GM23338 (cell line): ENCODE measurements around the gene NPFF. TPM values are rescaled to one million over a fixed set of nuclear protein-coding genes. Genes with fewer than 3 reads are reported as not detected.
A peak's percentile ranks its signal among the peaks of the same experiment; 100 is the strongest.

ENCODE experiments used
- ATAC-seq: fragments of 200-7000 bp; cut with Tn5 transposase; 3 replicates; pipeline ENCODE4 v1.9.1; 2020
- DNase-seq: peaks from one replicate; pipeline ENCODE4 v3.0.0-alpha.2; 2015; ENCODE audit warnings: low spot score
- H2AFZ ChIP-seq: fragments of 200-600 bp; sonication (generic); 2 replicates; pipeline ENCODE4 v1.8.0; 2016; ENCODE audit warnings: antibody characterized with exemption, mild to moderate bottlenecking, moderate library complexity
- H3F3A ChIP-seq: fragments of 200-600 bp; sonication (generic); replicated peaks from 2 replicates; pipeline ENCODE4 v1.8.0; 2017; ENCODE audit warnings: antibody characterized with exemption, mixed run types, low read depth
- H3K27ac ChIP-seq: fragments of 200-600 bp; sonication (generic); 2 replicates; pipeline ENCODE4 v1.6.1; 2016; ENCODE audit warnings: low read depth
- H3K27me3 ChIP-seq: fragments of 200-600 bp; sonication (generic); 2 replicates; pipeline ENCODE4 v1.8.0; 2016; ENCODE audit warnings: mild to moderate bottlenecking, mixed run types, moderate library complexity; ENCODE audit not compliant: insufficient read depth
- H3K36me3 ChIP-seq: fragments of 200-600 bp; sonication (generic); 2 replicates; pipeline ENCODE4 v1.8.0; 2016; ENCODE audit warnings: mild to moderate bottlenecking; ENCODE audit not compliant: insufficient read depth
- H3K4me1 ChIP-seq: fragments of 200-600 bp; sonication (generic); 2 replicates; pipeline ENCODE4 v1.8.0; 2016; ENCODE audit warnings: mild to moderate bottlenecking, moderate library complexity; ENCODE audit not compliant: insufficient read depth
- H3K4me2 ChIP-seq: fragments of 200-600 bp; sonication (generic); 2 replicates; pipeline ENCODE4 v1.7.1; 2017; ENCODE audit warnings: mixed run types
- H3K4me3 ChIP-seq: fragments of 200-600 bp; sonication (generic); 2 replicates; pipeline ENCODE4 v1.6.1; 2016; ENCODE audit warnings: mixed run types
- H3K79me2 ChIP-seq: fragments of 200-600 bp; sonication (generic); replicated peaks from 2 replicates; pipeline ENCODE4 v1.8.0; 2017; ENCODE audit warnings: mild to moderate bottlenecking; ENCODE audit not compliant: insufficient read depth
- H3K9me2 ChIP-seq: fragments of 200-600 bp; sonication (generic); 2 replicates; pipeline ENCODE4 v1.8.0; 2017; ENCODE audit not compliant: insufficient read depth
- H4K20me1 ChIP-seq: fragments of 200-600 bp; sonication (generic); replicated peaks from 2 replicates; pipeline ENCODE4 v1.8.0; 2017; ENCODE audit warnings: mild to moderate bottlenecking; ENCODE audit not compliant: insufficient read depth
- H3K27ac Mint-ChIP-seq: 2 replicates; pipeline ENCODE4 v1.8.0; 2020; ENCODE audit warnings: inconsistent platforms, mild to moderate bottlenecking, moderate library complexity, mixed read lengths
- H3K27me3 Mint-ChIP-seq: 3 replicates; pipeline ENCODE4 v1.8.0; 2022; ENCODE audit warnings: low read depth, mild to moderate bottlenecking, moderate library complexity, mixed read lengths, inconsistent platforms; ENCODE audit not compliant: insufficient read depth, poor library complexity
- H3K36me3 Mint-ChIP-seq: 3 replicates; pipeline ENCODE4 v1.8.0; 2021; ENCODE audit warnings: low read depth, mild to moderate bottlenecking, inconsistent platforms, moderate library complexity, mixed read lengths
- H3K4me1 Mint-ChIP-seq: 3 replicates; pipeline ENCODE4 v1.8.0; 2020; ENCODE audit warnings: mild to moderate bottlenecking, inconsistent platforms, mixed read lengths
- H3K4me3 Mint-ChIP-seq: 3 replicates; pipeline ENCODE4 v1.8.0; 2021; ENCODE audit warnings: moderate library complexity, mild to moderate bottlenecking, inconsistent platforms, mixed read lengths
- H3K9me3 Mint-ChIP-seq: 3 replicates; pipeline ENCODE4 v1.8.0; 2020; ENCODE audit warnings: moderate library complexity, mild to moderate bottlenecking, inconsistent platforms, mixed read lengths
- CREB1 ChIP-seq: fragments of 250-450 bp; sonication (Bioruptor Pico); IDR thresholded peaks from 2 replicates; pipeline ENCODE4 v1.5.0; 2020; ENCODE audit warnings: low read depth, mild to moderate bottlenecking, moderate library complexity
- ETS1 ChIP-seq: IDR thresholded peaks from 2 replicates; pipeline ENCODE4 v1.6.1; 2016; ENCODE audit warnings: antibody characterized with exemption
- EZH2 ChIP-seq: fragments of 200-600 bp; sonication (generic); IDR thresholded peaks from one replicate; pipeline ENCODE4 v1.8.0; 2017; ENCODE audit warnings: antibody characterized with exemption, mild to moderate bottlenecking, low read depth; ENCODE audit not compliant: unreplicated experiment
- EZH2phosphoT487 ChIP-seq: fragments of 200-600 bp; sonication (generic); IDR thresholded peaks from one replicate; pipeline ENCODE4 v1.8.1; 2018; ENCODE audit warnings: antibody characterized with exemption; ENCODE audit not compliant: unreplicated experiment
- JUNB ChIP-seq: IDR thresholded peaks from one replicate; pipeline ENCODE4 v1.6.1; 2016; ENCODE audit warnings: antibody characterized with exemption; ENCODE audit not compliant: unreplicated experiment
- NANOG ChIP-seq: IDR thresholded peaks from 2 replicates; pipeline ENCODE4 v1.6.1; 2016; ENCODE audit warnings: antibody characterized with exemption, borderline replicate concordance
- POLR2AphosphoS5 ChIP-seq: IDR thresholded peaks from 2 replicates; pipeline ENCODE4 v1.6.1; 2016; ENCODE audit warnings: antibody characterized with exemption, low read depth
- REST ChIP-seq: IDR thresholded peaks from one replicate; pipeline ENCODE4 v1.6.1; 2018; ENCODE audit warnings: antibody characterized with exemption; ENCODE audit not compliant: unreplicated experiment
- STAT1 ChIP-seq: IDR thresholded peaks from one replicate; pipeline ENCODE4 v1.6.1; 2016; ENCODE audit warnings: antibody characterized with exemption; ENCODE audit not compliant: unreplicated experiment
- ZNF114 ChIP-seq: fragments of 250-450 bp; sonication (Bioruptor Pico); IDR thresholded peaks from 2 replicates; pipeline ENCODE4 v1.5.0; 2020; ENCODE audit warnings: mild to moderate bottlenecking, moderate library complexity
- ZNF331 ChIP-seq: fragments of 250-450 bp; sonication (Bioruptor Pico); IDR thresholded peaks from 2 replicates; pipeline ENCODE4 v1.5.0; 2020; ENCODE audit warnings: low read depth, mild to moderate bottlenecking, moderate library complexity
- polyA plus RNA-seq: library from polyadenylated mRNA; unstranded; fragments of >200 nt; fragmentation: Nextera tagmentation; extraction: Ambion mirVana; gene quantifications from 2 replicates; pipeline ENCODE4 v1.2.1, GENCODE V29; 2016
- total RNA-seq: library from RNA; depleted of rRNA; stranded (reverse); fragments of >200 nt; shearing (Covaris generic); gene quantifications from 2 replicates; pipeline ENCODE4 v1.2.3, GENCODE V29; 2014
- TF ChIP-seq, protein P1 (sequence below): fragments of 250-450 bp; sonication (Bioruptor Pico); IDR thresholded peaks from 2 replicates; pipeline ENCODE4 v1.5.0; 2020; ENCODE audit warnings: mild to moderate bottlenecking, moderate library complexity
- TF ChIP-seq, protein P2 (sequence below), 2 experiments: fragments of 200-600 bp in 1 of 2; sonication (generic) in 1 of 2; conservative IDR thresholded peaks; 2 replicates each; pipeline versions ENCODE4 v1.5.1 to v1.6.1; 2016 to 2017; ENCODE audit warnings: antibody characterized with exemption in 2 of 2, low read depth in 2 of 2, mild to moderate bottlenecking in 2 of 2, moderate library complexity in 1 of 2

The NPFF gene
- total and polyA plus RNA-seq, 2 experiments from 2014 or later = 0.69 to 0.71 TPM

DNA sequence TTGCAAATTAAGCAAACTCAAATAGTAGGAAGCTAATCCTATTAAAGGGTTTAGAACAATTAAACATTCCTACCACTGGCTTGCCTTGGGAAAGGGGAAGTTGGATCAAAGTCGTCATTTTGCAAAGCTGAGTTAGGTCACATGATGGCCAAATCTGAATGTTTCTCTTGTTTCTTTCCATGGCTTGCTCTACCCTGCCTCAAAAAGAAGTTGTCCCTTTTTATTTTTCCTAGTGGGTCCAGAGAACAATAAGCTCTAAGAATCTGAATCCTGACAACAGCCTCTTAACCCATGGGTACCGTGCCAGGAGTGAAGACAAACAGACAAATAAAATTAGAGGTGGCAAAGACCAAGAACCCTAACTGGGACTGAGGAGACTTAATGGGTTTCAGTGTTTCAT lies 26.2 kb upstream of the NPFF start:
- no peaks in the 10 kb centered on the region for H3K4me1 ChIP-seq
- no peak overlapping the region for H3K4me3 ChIP-seq
- no peaks in the 10 kb centered on the region for H3K79me2 ChIP-seq
- no peak for TF ChIP-seq NANOG
- TF ChIP-seq, protein P1, sequence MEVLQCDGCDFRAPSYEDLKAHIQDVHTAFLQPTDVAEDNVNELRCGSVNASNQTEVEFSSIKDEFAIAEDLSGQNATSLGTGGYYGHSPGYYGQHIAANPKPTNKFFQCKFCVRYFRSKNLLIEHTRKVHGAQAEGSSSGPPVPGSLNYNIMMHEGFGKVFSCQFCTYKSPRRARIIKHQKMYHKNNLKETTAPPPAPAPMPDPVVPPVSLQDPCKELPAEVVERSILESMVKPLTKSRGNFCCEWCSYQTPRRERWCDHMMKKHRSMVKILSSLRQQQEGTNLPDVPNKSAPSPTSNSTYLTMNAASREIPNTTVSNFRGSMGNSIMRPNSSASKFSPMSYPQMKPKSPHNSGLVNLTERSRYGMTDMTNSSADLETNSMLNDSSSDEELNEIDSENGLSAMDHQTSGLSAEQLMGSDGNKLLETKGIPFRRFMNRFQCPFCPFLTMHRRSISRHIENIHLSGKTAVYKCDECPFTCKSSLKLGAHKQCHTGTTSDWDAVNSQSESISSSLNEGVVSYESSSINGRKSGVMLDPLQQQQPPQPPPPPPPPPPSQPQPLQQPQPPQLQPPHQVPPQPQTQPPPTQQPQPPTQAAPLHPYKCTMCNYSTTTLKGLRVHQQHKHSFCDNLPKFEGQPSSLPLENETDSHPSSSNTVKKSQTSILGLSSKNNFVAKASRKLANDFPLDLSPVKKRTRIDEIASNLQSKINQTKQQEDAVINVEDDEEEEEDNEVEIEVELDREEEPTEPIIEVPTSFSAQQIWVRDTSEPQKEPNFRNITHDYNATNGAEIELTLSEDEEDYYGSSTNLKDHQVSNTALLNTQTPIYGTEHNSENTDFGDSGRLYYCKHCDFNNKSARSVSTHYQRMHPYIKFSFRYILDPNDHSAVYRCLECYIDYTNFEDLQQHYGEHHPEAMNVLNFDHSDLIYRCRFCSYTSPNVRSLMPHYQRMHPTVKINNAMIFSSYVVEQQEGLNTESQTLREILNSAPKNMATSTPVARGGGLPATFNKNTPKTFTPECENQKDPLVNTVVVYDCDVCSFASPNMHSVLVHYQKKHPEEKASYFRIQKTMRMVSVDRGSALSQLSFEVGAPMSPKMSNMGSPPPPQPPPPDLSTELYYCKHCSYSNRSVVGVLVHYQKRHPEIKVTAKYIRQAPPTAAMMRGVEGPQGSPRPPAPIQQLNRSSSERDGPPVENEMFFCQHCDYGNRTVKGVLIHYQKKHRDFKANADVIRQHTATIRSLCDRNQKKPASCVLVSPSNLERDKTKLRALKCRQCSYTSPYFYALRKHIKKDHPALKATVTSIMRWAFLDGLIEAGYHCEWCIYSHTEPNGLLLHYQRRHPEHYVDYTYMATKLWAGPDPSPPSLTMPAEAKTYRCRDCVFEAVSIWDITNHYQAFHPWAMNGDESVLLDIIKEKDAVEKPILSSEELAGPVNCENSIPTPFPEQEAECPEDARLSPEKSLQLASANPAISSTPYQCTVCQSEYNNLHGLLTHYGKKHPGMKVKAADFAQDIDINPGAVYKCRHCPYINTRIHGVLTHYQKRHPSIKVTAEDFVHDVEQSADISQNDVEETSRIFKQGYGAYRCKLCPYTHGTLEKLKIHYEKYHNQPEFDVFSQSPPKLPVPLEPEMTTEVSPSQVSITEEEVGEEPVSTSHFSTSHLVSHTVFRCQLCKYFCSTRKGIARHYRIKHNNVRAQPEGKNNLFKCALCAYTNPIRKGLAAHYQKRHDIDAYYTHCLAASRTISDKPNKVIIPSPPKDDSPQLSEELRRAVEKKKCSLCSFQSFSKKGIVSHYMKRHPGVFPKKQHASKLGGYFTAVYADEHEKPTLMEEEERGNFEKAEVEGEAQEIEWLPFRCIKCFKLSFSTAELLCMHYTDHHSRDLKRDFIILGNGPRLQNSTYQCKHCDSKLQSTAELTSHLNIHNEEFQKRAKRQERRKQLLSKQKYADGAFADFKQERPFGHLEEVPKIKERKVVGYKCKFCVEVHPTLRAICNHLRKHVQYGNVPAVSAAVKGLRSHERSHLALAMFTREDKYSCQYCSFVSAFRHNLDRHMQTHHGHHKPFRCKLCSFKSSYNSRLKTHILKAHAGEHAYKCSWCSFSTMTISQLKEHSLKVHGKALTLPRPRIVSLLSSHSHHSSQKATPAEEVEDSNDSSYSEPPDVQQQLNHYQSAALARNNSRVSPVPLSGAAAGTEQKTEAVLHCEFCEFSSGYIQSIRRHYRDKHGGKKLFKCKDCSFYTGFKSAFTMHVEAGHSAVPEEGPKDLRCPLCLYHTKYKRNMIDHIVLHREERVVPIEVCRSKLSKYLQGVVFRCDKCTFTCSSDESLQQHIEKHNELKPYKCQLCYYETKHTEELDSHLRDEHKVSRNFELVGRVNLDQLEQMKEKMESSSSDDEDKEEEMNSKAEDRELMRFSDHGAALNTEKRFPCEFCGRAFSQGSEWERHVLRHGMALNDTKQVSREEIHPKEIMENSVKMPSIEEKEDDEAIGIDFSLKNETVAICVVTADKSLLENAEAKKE (CRISPR knock-in tag) = no peak
- no peak for TF ChIP-seq JUNB
- no peak for TF ChIP-seq STAT1
- no peak for TF ChIP-seq REST
- no peak for TF ChIP-seq EZH2
- no peak for TF ChIP-seq EZH2phosphoT487
- TF ChIP-seq, protein P2, sequence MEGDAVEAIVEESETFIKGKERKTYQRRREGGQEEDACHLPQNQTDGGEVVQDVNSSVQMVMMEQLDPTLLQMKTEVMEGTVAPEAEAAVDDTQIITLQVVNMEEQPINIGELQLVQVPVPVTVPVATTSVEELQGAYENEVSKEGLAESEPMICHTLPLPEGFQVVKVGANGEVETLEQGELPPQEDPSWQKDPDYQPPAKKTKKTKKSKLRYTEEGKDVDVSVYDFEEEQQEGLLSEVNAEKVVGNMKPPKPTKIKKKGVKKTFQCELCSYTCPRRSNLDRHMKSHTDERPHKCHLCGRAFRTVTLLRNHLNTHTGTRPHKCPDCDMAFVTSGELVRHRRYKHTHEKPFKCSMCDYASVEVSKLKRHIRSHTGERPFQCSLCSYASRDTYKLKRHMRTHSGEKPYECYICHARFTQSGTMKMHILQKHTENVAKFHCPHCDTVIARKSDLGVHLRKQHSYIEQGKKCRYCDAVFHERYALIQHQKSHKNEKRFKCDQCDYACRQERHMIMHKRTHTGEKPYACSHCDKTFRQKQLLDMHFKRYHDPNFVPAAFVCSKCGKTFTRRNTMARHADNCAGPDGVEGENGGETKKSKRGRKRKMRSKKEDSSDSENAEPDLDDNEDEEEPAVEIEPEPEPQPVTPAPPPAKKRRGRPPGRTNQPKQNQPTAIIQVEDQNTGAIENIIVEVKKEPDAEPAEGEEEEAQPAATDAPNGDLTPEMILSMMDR (conservative IDR thresholded peaks at IDR 0.05; ENCODE audit: low read depth in 2 of 2) = no peak
- no peak for TF ChIP-seq POLR2AphosphoS5
- TF ChIP-seq ETS1 = no peak
- no peak for TF ChIP-seq CREB1 (CRISPR knock-in tag)
- no peak for TF ChIP-seq ZNF331 (CRISPR knock-in tag)
- no peak for TF ChIP-seq ZNF114 (CRISPR knock-in tag)
- Mint-ChIP-seq H3K27me3 (peaks cover 2% of the 10 kb centered on the region), H3K36me3 (peaks cover 17% of the 10 kb centered on the region), H3K4me3 (no peak overlapping the region), H3K27ac (no peak overlapping the region), H3K9me3 (no peaks in the 10 kb centered on the region), H3K4me1 (no peaks in the 10 kb centered on the region)
- H3F3A ChIP-seq = no peaks in the 10 kb centered on the region
- no peak overlapping the region for H2AFZ ChIP-seq
- peaks cover 11% of the 10 kb centered on the region for H3K36me3 ChIP-seq
- no peak for DNase-seq
- no peaks in the 10 kb centered on the region for H4K20me1 ChIP-seq
- H3K27me3 ChIP-seq = no peaks in the 10 kb centered on the region
- H3K4me2 ChIP-seq = no peak overlapping the region
- no peak for ATAC-seq
- H3K27ac ChIP-seq = 0 out of 2 replicates have a peak overlapping the region, but pooled peaks have one; percentile 48
- no peaks in the 10 kb centered on the region for H3K9me2 ChIP-seq
